ENCODE data around the gene SNAPC1. TPM values are rescaled to one million over a fixed set of nuclear protein-coding genes. Genes with fewer than 3 reads are reported as not detected.

Gene SNAPC1
- total and polyA plus RNA-seq, 11 donors: 5.9 to 9.0 (median 6.5) TPM

DNA sequence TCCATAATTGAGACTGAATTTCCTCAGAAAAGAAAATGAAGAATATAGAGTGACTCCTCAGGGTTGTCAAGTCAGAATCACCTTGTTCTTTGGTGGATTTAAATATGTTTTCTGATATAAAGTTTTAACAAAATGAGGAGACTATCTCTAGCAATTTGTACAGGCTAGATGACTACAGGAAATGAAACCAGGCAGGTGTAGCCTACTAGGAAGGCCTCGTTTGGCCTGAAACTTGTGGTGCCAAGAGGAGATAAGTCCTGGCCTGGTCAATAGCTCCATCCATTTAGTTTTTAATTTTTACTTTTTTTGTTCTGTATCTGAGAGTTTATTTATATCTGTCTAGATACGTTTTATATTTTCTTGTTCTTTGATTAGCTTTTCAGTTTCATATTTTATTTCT lies 41.5 kb downstream of the SNAPC1 start:
- Histone ChIP-seq H3K4me1 (no peaks in the 10 kb centered on the region), H3K36me3 (no peaks in the 10 kb centered on the region), H3K9me3 (no peaks in the 10 kb centered on the region), H3K27ac (no peak overlapping the region), H3K27me3 (peaks cover 0 to 3% (median 0%) of the 10 kb centered on the region in 9 donors), H3K4me3 (no peak overlapping the region)
- DNase-seq (no peak), ATAC-seq (no peak)
- no peak for TF ChIP-seq POLR2A (IDR thresholded peaks at IDR 0.05)
- TF ChIP-seq, protein P1, sequence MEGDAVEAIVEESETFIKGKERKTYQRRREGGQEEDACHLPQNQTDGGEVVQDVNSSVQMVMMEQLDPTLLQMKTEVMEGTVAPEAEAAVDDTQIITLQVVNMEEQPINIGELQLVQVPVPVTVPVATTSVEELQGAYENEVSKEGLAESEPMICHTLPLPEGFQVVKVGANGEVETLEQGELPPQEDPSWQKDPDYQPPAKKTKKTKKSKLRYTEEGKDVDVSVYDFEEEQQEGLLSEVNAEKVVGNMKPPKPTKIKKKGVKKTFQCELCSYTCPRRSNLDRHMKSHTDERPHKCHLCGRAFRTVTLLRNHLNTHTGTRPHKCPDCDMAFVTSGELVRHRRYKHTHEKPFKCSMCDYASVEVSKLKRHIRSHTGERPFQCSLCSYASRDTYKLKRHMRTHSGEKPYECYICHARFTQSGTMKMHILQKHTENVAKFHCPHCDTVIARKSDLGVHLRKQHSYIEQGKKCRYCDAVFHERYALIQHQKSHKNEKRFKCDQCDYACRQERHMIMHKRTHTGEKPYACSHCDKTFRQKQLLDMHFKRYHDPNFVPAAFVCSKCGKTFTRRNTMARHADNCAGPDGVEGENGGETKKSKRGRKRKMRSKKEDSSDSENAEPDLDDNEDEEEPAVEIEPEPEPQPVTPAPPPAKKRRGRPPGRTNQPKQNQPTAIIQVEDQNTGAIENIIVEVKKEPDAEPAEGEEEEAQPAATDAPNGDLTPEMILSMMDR (IDR thresholded peaks at IDR 0.05): no peak
- 55 to 84% (median 72%) methylated on average over 2 of the region's 2 CpGs for WGBS, 4 donors
- intact Hi-C loops (cut with DNase I): no loop called here

DNA sequence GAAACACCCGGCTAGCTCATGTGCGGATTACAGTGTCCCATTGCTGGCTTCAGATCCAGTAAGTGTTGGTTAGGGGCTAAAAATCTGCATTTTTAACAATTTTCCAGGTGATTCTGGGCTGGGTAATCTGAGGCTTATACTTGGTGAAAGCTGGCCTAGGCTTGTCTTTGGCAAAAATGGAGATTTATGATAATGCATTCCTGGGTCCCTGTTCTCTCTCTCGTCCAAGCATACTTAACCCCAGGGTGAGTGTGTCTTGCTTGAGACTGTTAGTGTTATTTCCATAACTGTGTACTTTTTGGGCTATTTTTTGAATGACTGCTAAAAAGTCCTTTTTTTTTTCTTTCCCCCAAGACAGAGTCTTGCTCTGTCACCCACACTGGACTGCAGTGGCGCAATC lies 43.2 kb downstream of the SNAPC1 start:
- WGBS, 4 donors: 95 to 99% (median 97%) methylated on average over 4 of the region's 4 CpGs
- TF ChIP-seq POLR2A (IDR thresholded peaks at IDR 0.05): no peak
- TF ChIP-seq, protein P1 (IDR thresholded peaks at IDR 0.05): no peak
- H3K27ac ChIP-seq: no peak overlapping the region
- no peaks in the 10 kb centered on the region for H3K36me3 ChIP-seq
- no peaks in the 10 kb centered on the region for H3K4me1 ChIP-seq
- H3K27me3 ChIP-seq: peaks cover 0 to 3% (median 0%) of the 10 kb centered on the region in 9 donors
- intact Hi-C loops (cut with DNase I): no loop called here
- no peak for DNase-seq
- no peak overlapping the region for H3K4me3 ChIP-seq
- no peaks in the 10 kb centered on the region for H3K9me3 ChIP-seq
- ATAC-seq: no peak

DNA sequence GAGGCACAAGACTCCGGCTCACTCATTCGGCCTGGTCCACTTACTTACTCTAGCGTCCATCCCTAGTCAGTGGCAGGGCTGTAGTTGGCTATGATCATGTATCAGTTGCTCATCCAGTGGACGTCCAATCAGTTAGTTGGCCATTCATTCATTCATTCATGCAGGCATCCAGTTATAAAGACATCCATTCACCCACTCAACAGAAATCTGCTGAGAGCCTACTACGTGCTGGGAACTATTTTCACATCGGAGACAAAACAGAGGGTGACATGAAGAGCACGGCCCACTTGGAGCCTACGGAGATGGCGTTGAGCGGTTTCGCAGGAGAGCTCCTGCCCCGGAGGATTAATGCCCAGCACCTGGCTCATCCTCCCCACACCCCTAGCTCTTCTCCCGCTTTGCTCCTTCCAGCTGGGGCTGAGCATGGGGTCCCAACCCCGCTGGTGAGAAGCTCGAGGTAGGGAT lies 49.7 kb downstream of the SNAPC1 start:
- H3K4me1 ChIP-seq: peaks cover 0 to 8% (median 4%) of the 10 kb centered on the region in 12 donors
- H3K9me3 ChIP-seq: peaks cover 0 to under 1% (median 0%) of the 10 kb centered on the region in 12 donors
- ATAC-seq (no peak), DNase-seq (no peak)
- no peaks in the 10 kb centered on the region for H3K36me3 ChIP-seq
- H3K27me3 ChIP-seq: peaks cover 0 to 50% (median 11%) of the 10 kb centered on the region in 9 donors
- intact Hi-C loops (cut with DNase I): no loop called here
- no peak overlapping the region for H3K27ac ChIP-seq
- TF ChIP-seq, protein P1 (IDR thresholded peaks at IDR 0.05): no peak
- H3K4me3 ChIP-seq: peak overlapping the region in 5 of 12 donors; percentile 17 to 57 (median 52)
- WGBS, 4 donors: 65 to 69% (median 67%) methylated on average over 15 of the region's 15 CpGs

GRCh38 chr14:61812347-61813095 lies 50.3 kb downstream of the SNAPC1 start, which contains the start of gene SYT16:
Gene SYT16, plus strand, starts transcription at chr14:61812703.
- Histone ChIP-seq H3K36me3 (no peaks in the 10 kb centered on the region), H3K27me3 (peaks cover 0 to 51% (median 11%) of the 10 kb centered on the region in 9 donors), H3K27ac (no peak within 1 kb of the TSS), H3K4me1 (peaks cover 0 to 8% (median 4%) of the 10 kb centered on the region in 12 donors), H3K9me3 (peaks cover 0 to 6% (median 0%) of the 10 kb centered on the region in 12 donors), H3K4me3 (peak within 1 kb of the TSS; percentile 16 to 57 (median 50))
- WGBS, 4 donors: 2 to 10% (median 5%) methylated on average over 24 to 95 of the region's 95 CpGs
- intact Hi-C loops (cut with DNase I): no loop called here
- DNase-seq (no peak), ATAC-seq (peak in 1 of 4 donors; percentile 33)
- no peak for TF ChIP-seq POLR2A (IDR thresholded peaks at IDR 0.05)
- TF ChIP-seq, protein P1 (IDR thresholded peaks at IDR 0.05): no peak

All from heart left ventricle (tissue), 16 donors.